Aorta (tissue), 5 donors: Measurements from ENCODE around the gene SLC10A7. TPM values are rescaled to one million over a fixed set of nuclear protein-coding genes. Genes with fewer than 3 reads are reported as not detected.

ENCODE experiments used
- ATAC-seq: fragments of 200-7000 bp; cut with Tn5 transposase; one replicate; pipeline ENCODE4 v1.9.1; 2022; ENCODE audit warnings: moderate library complexity; ENCODE audit not compliant: low FRiP score
- DNase-seq, 2 donors: peaks; one replicate each; pipeline ENCODE4 v3.0.0-alpha.2; 2020
- H3K27ac ChIP-seq, 2 donors: one replicate each; pipeline ENCODE4 v1.5.1; 2013; ENCODE audit warnings: low read length in 2 of 2, mild to moderate bottlenecking in 2 of 2, moderate library complexity in 2 of 2, control low read depth in 1 of 2, inconsistent platforms in 1 of 2, low read depth in 1 of 2
- H3K27me3 ChIP-seq, 2 donors: one replicate each; pipeline ENCODE4 v1.6.1; 2013; ENCODE audit warnings: control low read depth in 1 of 2, low read length in 1 of 2, mild to moderate bottlenecking in 1 of 2, moderate library complexity in 1 of 2; ENCODE audit not compliant: insufficient read depth in 2 of 2, control insufficient read depth in 1 of 2
- H3K36me3 ChIP-seq, 2 donors: one replicate each; pipeline ENCODE4 v1.6.1; 2013; ENCODE audit warnings: control low read depth in 1 of 2, low read length in 1 of 2, mild to moderate bottlenecking in 1 of 2; ENCODE audit not compliant: insufficient read depth in 2 of 2, control insufficient read depth in 1 of 2
- H3K4me1 ChIP-seq, 2 donors: one replicate each; pipeline ENCODE4 v1.6.1; 2013; ENCODE audit warnings: low read length in 2 of 2, control low read depth in 1 of 2, mild to moderate bottlenecking in 1 of 2, moderate library complexity in 1 of 2; ENCODE audit not compliant: insufficient read depth in 2 of 2, control insufficient read depth in 1 of 2
- H3K4me3 ChIP-seq, 2 donors: one replicate each; pipeline ENCODE4 v1.5.1; 2013; ENCODE audit warnings: low read length in 2 of 2, control low read depth in 1 of 2, mild to moderate bottlenecking in 1 of 2
- H3K9me3 ChIP-seq: one replicate; pipeline ENCODE4 v1.6.1; 2013; ENCODE audit warnings: mild to moderate bottlenecking, low read length; ENCODE audit not compliant: control insufficient read depth
- WGBS, 2 donors: extraction: QIAGEN DNeasy Blood & Tissue Kit; methylation state at CpG; one replicate each; pipeline ENCODE4 v1.1.7; 2013; 5-methylcytosine and 5-hydroxymethylcytosine counted together
- intact Hi-C, 2 donors: fragments of 100-400 bp; cut with DNase I; formaldehyde crosslinking; loops; one replicate each; pipeline versions ENCODE4 v1.14.2 to v1.15.0; 2022
- polyA plus RNA-seq, 2 donors: library from polyadenylated mRNA; stranded (reverse); fragments of 200-250 nt; gene quantifications; one replicate each; pipeline ENCODE4 v1.2.3, GENCODE V29; 2013
- total RNA-seq, 2 donors: library from RNA; stranded (reverse); fragmentation: NEBNext Ultra II Directional; extraction: Animal tissue kit (Norgen Biotek cat#: 25700); gene quantifications; one replicate each; pipeline ENCODE4 v1.2.1, GENCODE V29; 2021
- donor health status: healthy with polysubstance abuse.
- donor health status: Bipolar disorder and iron deficiency.
- donor health status: DM: no; HTN: no; CAD: no.
- donor health status: DM: no; HTN: no; CAD: no.
- donor health status: DM: yes; HTN: yes; CAD: no.

Gene SLC10A7
- total and polyA plus RNA-seq, 4 donors = 3.3 to 18.8 (median 10.3) TPM

DNA sequence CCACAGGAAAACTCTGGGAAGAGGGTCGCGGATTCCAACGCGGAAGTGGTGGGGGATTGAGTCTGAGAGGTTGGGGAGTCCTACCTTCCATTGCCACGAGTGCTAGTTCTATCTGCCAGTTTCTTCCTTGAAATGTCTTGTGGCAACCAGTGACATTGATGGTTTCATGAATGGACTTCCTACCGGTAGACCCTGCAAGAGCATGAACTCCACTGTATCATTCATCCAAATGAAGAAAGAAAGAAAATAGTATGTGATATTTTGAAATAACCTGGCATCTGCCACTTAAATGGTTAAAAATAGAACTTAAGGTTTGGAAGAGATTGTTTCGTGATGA lies 1.1 kb upstream of the SLC10A7 start:
- 0 to 1% methylated on average over 7 of the region's 7 CpGs for WGBS, 2 donors
- DNase-seq (no peak), ATAC-seq (no peak)
- no peaks in the 10 kb centered on the region for H3K9me3 ChIP-seq
- H3K27ac ChIP-seq = no peak overlapping the region
- no peaks in the 10 kb centered on the region for H3K4me1 ChIP-seq
- H3K4me3 ChIP-seq = peak overlapping the region; percentile 8 to 99
- no peaks in the 10 kb centered on the region for H3K36me3 ChIP-seq
- intact Hi-C loops = loop anchor here in 1 of 2 donors (5.0 kb wide), 1 partner anchor 586 kb away; the partner anchor contains the start of gene ZNF827
- no peaks in the 10 kb centered on the region for H3K27me3 ChIP-seq

DNA sequence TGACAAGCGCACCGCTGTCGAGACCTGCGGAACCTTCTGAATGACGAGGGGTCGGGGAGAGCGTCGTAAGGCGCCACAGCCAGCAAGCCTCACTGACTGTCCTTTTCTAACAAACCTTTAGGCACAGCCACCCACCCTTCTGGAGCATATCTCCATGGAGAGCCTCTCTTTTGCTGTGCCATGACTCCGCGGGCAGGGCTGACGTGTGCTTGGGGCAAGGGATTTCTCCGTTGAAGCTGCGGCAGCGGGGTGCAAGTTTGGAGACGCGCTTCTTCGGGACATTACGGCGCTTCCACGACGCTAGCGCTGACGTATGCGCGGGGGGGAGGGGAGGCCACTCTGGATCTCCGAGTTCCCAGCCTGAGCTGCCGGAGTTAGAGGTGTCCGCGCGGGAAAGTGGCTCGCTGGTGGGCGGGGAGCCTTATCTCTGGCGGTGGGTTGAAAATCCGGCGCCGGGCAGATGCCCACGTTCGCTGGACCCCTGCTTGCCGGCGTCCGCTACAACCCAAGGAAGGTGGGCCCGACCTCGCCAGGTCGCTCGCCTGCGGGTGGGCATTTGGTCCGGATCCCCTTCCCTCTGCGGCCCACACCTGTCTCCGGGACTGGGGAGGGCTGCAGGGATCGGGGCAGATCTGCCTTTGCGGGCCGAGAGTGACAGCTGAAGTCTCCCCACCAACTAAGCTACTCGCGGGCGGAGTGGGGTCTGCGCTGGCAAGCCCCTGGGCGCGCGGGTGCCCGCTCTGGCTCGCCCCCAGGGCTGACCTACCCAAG lies 543 bp upstream of the SLC10A7 start:
- Histone ChIP-seq H3K4me3 (peak overlapping the region; percentile 34 to 99), H3K4me1 (no peaks in the 10 kb centered on the region), H3K27me3 (no peaks in the 10 kb centered on the region), H3K36me3 (no peaks in the 10 kb centered on the region), H3K9me3 (no peaks in the 10 kb centered on the region), H3K27ac (no peak overlapping the region)
- ATAC-seq (peak; percentile 99), DNase-seq (peak; percentile 94 to 97)
- intact Hi-C loops = loop anchor here in 1 of 2 donors (5.0 kb wide), 1 partner anchor 585 kb away; the partner anchor contains the start of gene ZNF827
- 0 to 1% methylated on average over 62 of the region's 62 CpGs for WGBS, 2 donors

DNA sequence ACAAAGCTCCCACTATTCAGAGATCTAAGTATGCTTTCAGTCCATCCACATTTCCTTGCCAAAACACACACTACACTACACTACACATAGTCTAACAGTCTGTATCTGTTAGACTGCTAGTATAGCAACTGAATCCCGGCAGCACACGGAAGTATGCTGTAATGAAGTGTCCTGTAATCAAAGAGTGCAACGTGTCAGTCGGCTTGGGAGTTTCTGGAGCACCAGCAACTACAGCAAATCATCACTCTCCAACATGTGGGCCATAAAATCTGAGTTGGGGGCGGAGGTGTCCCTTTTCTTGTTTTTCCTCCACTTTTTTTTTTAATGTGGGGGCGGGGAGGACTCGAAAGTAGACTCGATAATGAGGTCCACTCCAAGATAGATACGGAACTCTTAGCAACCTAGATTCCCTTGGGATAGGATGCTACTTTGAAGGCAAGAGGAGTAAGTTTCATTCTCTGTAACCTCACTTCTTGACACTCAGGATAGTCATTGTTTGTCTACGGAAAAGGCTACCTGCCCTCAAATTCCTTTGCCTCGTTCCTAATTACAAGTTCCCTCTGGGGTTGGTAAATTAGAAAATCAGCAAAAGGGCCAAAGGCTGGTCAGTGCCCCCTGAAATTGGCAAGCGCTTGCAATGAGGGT lies 722 bp downstream of the SLC10A7 start:
- intact Hi-C loops = loop anchor here in 1 of 2 donors (5.0 kb wide), 1 partner anchor 584 kb away; the partner anchor contains the start of gene ZNF827
- peak; percentile 53 for ATAC-seq
- WGBS, 2 donors = 0% methylated on average over 12 of the region's 12 CpGs

DNA sequence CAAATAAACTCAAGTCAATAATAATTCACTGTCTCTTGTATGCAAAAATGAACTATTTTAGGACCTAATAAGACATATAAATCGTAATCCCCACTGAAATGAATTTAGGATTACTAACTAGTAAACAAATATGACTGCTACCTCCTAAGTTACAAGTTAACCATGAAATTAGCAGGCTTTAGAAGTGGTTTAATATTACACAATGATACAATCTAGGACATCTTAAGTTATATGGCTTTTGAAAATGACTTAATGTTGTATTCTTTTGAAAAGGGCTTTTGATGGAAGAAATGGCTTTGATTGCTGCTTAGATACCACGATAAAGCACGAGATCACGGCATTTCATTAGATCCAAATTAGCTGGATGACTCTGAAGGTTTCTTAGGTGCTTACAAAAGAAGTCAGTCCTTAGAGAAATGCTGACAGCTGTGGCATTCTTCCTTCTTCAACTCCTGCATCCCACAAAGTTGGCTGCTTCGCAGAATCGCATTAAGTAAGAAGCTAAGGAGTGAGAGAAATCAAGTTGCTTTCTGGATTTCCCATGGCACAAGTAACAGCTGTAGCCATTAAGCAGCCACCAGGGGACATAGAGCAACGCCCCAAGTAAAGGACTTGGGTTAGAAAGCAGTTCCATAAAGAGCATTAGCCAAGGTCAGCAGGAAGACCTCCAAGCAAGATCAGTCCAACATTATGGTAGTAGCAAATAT lies 6.9 kb downstream of the SLC10A7 start:
- no peaks in the 10 kb centered on the region for H3K4me1 ChIP-seq
- peaks cover 0 to 4% of the 10 kb centered on the region in 2 donors for H3K36me3 ChIP-seq
- DNase-seq (no peak), ATAC-seq (no peak)
- no peak overlapping the region for H3K4me3 ChIP-seq
- intact Hi-C loops = no loop called here
- WGBS, 2 donors = 88 to 91% methylated on average over 7 of the region's 7 CpGs
- no peaks in the 10 kb centered on the region for H3K9me3 ChIP-seq
- H3K27me3 ChIP-seq = no peaks in the 10 kb centered on the region
- no peak overlapping the region for H3K27ac ChIP-seq

More for the DNA sequence above, 722 bp downstream of the SLC10A7 start:
- Histone ChIP-seq H3K27me3 (no peaks in the 10 kb centered on the region), H3K36me3 (no peaks in the 10 kb centered on the region), H3K4me3 (peak overlapping the region; percentile 34 to 99), H3K27ac (peak overlapping the region in 1 of 2 donors; percentile 21), H3K9me3 (no peaks in the 10 kb centered on the region), H3K4me1 (no peaks in the 10 kb centered on the region)
- no peak for DNase-seq

DNA sequence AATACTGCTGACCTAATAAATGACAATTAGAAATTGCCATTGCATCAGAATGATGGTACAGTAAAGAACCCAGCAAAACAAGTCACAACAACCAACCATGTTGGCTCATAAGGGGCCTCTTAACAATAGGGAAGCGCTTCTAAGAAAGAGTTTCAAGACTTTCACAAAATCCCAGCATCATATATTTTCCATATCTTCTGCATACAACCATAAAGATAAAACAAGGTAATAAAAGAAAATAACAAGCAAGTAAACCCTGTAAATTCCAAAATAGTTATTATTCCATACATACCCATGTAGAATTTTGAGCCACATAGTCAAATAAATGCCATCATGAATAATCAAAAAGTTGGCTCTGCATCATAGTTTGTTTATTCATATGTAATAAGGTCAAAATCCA lies 8.2 kb downstream of the SLC10A7 start:
- intact Hi-C loops = no loop called here
- WGBS, 2 donors = 97% methylated on average over 1 of the region's 1 CpG
- Histone ChIP-seq H3K4me3 (no peak overlapping the region), H3K27ac (no peak overlapping the region), H3K36me3 (peaks cover 0 to 4% of the 10 kb centered on the region in 2 donors), H3K4me1 (no peaks in the 10 kb centered on the region), H3K9me3 (no peaks in the 10 kb centered on the region), H3K27me3 (no peaks in the 10 kb centered on the region)
- no peak for DNase-seq
- no peak for ATAC-seq

DNA sequence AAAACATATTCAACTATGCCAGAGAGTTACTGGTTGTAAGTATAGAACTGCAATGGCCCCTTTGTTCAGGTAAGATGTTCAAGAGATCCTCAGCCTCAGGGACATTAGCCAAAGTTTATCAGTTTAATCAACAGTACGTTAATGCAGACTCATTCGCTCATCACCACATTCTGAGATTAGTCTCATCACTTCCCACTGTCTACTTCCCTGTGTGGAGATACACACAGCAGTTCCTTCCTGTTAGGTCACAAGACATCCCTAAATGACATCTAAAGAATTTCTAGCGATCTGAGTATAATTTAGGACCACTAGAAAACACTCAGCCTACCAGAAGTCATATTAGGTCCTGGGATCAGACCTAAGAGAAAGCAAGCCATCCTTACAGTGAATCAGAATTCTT lies 10.4 kb downstream of the SLC10A7 start:
- 76 to 83% methylated on average over 3 of the region's 3 CpGs for WGBS, 2 donors
- intact Hi-C loops = no loop called here
- Histone ChIP-seq H3K9me3 (no peaks in the 10 kb centered on the region), H3K27me3 (no peaks in the 10 kb centered on the region), H3K4me3 (no peak overlapping the region), H3K4me1 (no peaks in the 10 kb centered on the region), H3K36me3 (peaks cover 0 to 4% of the 10 kb centered on the region in 2 donors), H3K27ac (no peak overlapping the region)
- no peak for DNase-seq
- no peak for ATAC-seq

DNA sequence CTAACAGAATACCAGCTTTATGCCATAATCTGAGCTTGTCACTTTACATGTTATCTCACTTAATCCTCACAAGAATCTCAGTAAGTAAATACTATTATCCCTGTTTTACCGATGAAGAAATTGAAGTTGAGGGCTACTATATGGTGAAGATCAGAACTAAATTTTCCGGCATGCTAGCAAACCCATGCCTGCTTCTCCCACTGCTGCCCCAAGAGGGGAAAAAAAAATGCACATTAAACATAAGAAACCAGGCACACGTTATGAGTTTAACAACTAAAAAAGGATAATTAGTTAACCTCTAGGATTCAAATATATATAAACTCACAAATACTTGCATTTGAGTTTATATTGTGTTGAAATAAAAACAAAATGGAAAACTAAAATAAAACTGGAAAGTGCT lies 10.8 kb downstream of the SLC10A7 start:
- 65 to 73% methylated on average over 3 of the region's 3 CpGs for WGBS, 2 donors
- intact Hi-C loops = no loop called here
- ATAC-seq (no peak), DNase-seq (no peak)
- H3K36me3 ChIP-seq = peaks cover 0 to 4% of the 10 kb centered on the region in 2 donors
- H3K9me3 ChIP-seq = no peaks in the 10 kb centered on the region
- H3K4me1 ChIP-seq = no peaks in the 10 kb centered on the region
- H3K27me3 ChIP-seq = no peaks in the 10 kb centered on the region
- H3K4me3 ChIP-seq = no peak overlapping the region
- no peak overlapping the region for H3K27ac ChIP-seq

DNA sequence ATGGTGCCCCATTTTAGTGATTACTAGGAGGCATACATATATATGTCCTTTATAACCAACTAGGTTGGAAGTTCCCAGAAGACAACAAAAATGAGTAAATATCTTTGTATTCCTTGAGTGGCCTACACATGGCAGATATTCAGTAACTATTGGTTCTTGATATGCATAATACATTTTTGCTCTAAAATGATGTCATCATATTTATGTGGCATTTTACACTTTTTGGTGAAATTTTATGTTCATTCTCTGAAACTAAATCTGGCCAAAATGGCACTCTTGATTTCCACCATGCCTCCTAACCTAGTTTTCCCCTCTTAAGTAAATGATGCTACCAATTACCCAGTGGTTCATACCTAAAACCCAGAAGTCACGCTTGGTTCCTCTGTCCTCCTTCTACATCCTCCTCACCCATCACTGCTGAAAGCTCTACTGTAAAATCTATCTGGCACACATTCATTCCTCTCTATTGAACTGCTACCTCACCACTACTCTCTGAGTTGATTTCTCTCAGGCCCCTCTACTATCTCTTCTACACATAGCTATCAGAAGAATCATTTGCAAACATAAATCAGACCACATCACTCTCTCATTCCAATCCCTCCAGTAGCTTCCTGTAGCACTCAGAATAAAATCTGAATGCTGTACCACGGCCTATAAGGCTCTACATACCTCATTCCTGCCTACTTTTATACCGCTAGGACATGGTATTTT lies 13.4 kb downstream of the SLC10A7 start:
- Histone ChIP-seq H3K36me3 (no peaks in the 10 kb centered on the region), H3K4me1 (no peaks in the 10 kb centered on the region), H3K27me3 (no peaks in the 10 kb centered on the region), H3K9me3 (no peaks in the 10 kb centered on the region), H3K4me3 (no peak overlapping the region), H3K27ac (no peak overlapping the region)
- ATAC-seq (no peak), DNase-seq (no peak)
- intact Hi-C loops = no loop called here
- WGBS, 2 donors = 88 to 92% methylated on average over 3 of the region's 3 CpGs
